Neuronal stem cell (in vitro differentiated cells): ENCODE results near the gene CC2D1A.

Experiments used
- DNase-seq: peaks from one replicate; pipeline ENCODE4 v3.0.0-alpha.2; 2013; ENCODE audit warnings: low spot score
- H2AFZ ChIP-seq: one replicate; pipeline ENCODE4 v1.6.1; 2013; ENCODE audit warnings: mild to moderate bottlenecking, low read length, inconsistent platforms
- H2AK5ac ChIP-seq: 2 replicates; pipeline ENCODE4 v1.6.1; 2013; ENCODE audit warnings: low read depth, mild to moderate bottlenecking, inconsistent platforms, low read length, moderate library complexity, mixed read lengths
- H2BK120ac ChIP-seq: 2 replicates; pipeline ENCODE4 v1.6.1; 2013; ENCODE audit warnings: low read depth, mild to moderate bottlenecking, inconsistent platforms, low read length, moderate library complexity, mixed read lengths
- H2BK12ac ChIP-seq: one replicate; pipeline ENCODE4 v1.6.1; 2013; ENCODE audit warnings: low read length, inconsistent platforms
- H2BK15ac ChIP-seq: 2 replicates; pipeline ENCODE4 v1.6.1; 2013; ENCODE audit warnings: mild to moderate bottlenecking, low read length, inconsistent platforms, mixed read lengths
- H2BK5ac ChIP-seq: one replicate; pipeline ENCODE4 v1.6.1; 2013; ENCODE audit warnings: inconsistent platforms, mild to moderate bottlenecking, low read length, moderate library complexity
- H3K14ac ChIP-seq: one replicate; pipeline ENCODE4 v1.6.1; 2013; ENCODE audit warnings: low read length, inconsistent platforms
- H3K18ac ChIP-seq: 2 replicates; pipeline ENCODE4 v1.6.1; 2013; ENCODE audit warnings: low read length, inconsistent platforms
- H3K23ac ChIP-seq: 2 replicates; pipeline ENCODE4 v1.6.1; 2013; ENCODE audit warnings: low read depth, mild to moderate bottlenecking, mixed read lengths, low read length, inconsistent platforms; ENCODE audit not compliant: poor library complexity
- H3K27ac ChIP-seq: replicated peaks from 3 replicates; pipeline ENCODE4 v1.5.1; 2013; ENCODE audit warnings: low read length, inconsistent platforms
- H3K27me3 ChIP-seq, 3 experiments: 2 replicates each; pipeline ENCODE4 v1.6.1; 2013; ENCODE audit warnings: low read length in 3 of 3, mild to moderate bottlenecking in 2 of 3, inconsistent platforms in 1 of 3, low read depth in 1 of 3, mixed read lengths in 1 of 3, moderate library complexity in 1 of 3; ENCODE audit not compliant: control insufficient read depth in 3 of 3, insufficient read depth in 3 of 3
- H3K36me3 ChIP-seq, 2 donors: replicated peaks in 1 of 2; 2 replicates each; pipeline ENCODE4 v1.6.1; 2013; ENCODE audit warnings: low read length in 2 of 2; ENCODE audit not compliant: control insufficient read depth in 2 of 2, insufficient read depth in 2 of 2
- H3K4ac ChIP-seq: 2 replicates; pipeline ENCODE4 v1.6.1; 2013; ENCODE audit warnings: inconsistent platforms, mild to moderate bottlenecking, low read length, moderate library complexity
- H3K4me1 ChIP-seq, 2 donors: 1 replicate in 1 of 2; 2 replicates in 1 of 2; pipeline ENCODE4 v1.6.1; 2013; ENCODE audit warnings: low read length in 2 of 2, low read depth in 1 of 2; ENCODE audit not compliant: control insufficient read depth in 2 of 2, insufficient read depth in 1 of 2
- H3K4me2 ChIP-seq: one replicate; pipeline ENCODE4 v1.6.1; 2013; ENCODE audit warnings: mild to moderate bottlenecking, low read length, inconsistent platforms; ENCODE audit not compliant: insufficient read depth, poor library complexity, severe bottlenecking
- H3K4me3 ChIP-seq, 2 donors: 2 replicates each; pipeline ENCODE4 v1.5.1; 2013; ENCODE audit warnings: low read length in 2 of 2, mild to moderate bottlenecking in 2 of 2, inconsistent platforms in 1 of 2, moderate library complexity in 1 of 2
- H3K79me1 ChIP-seq: one replicate; pipeline ENCODE4 v1.6.1; 2013; ENCODE audit warnings: low read depth, mild to moderate bottlenecking, inconsistent platforms, low read length, moderate library complexity
- H3K9ac ChIP-seq: one replicate; pipeline ENCODE4 v1.6.1; 2013; ENCODE audit warnings: mild to moderate bottlenecking, low read depth, low read length, inconsistent platforms; ENCODE audit not compliant: poor library complexity
- H3K9me3 ChIP-seq, 2 donors: replicated peaks in 1 of 2; 2 replicates each; pipeline versions ENCODE3 to v1.6.1; 2013; ENCODE audit warnings: low read length in 2 of 2, mild to moderate bottlenecking in 2 of 2, inconsistent platforms in 1 of 2, low read depth in 1 of 2, mixed read lengths in 1 of 2, moderate library complexity in 1 of 2; ENCODE audit not compliant: control insufficient read depth in 2 of 2, insufficient read depth in 1 of 2
- H4K8ac ChIP-seq: one replicate; pipeline ENCODE4 v1.6.1; 2013; ENCODE audit warnings: low read depth, mild to moderate bottlenecking, inconsistent platforms, low read length, moderate library complexity
- H4K91ac ChIP-seq: one replicate; pipeline ENCODE4 v1.6.1; 2013; ENCODE audit warnings: low read length, low read depth, mild to moderate bottlenecking, inconsistent platforms; ENCODE audit not compliant: poor library complexity
- whole genome bisulfite sequencing, 2 donors: extraction: QIAGEN DNeasy Blood & Tissue Kit; methylation state at CpG; one replicate each; pipeline ENCODE4 v1.1.7; 2013; ENCODE audit warnings: missing lambda C conversion rate in 2 of 2, mixed read lengths in 1 of 2; ENCODE audit not compliant: insufficient read length in 2 of 2, insufficient replicate concordance in 1 of 2; ENCODE audit errors: extremely low coverage in 2 of 2; 5-methylcytosine and 5-hydroxymethylcytosine counted together

Gene CC2D1A

DNA sequence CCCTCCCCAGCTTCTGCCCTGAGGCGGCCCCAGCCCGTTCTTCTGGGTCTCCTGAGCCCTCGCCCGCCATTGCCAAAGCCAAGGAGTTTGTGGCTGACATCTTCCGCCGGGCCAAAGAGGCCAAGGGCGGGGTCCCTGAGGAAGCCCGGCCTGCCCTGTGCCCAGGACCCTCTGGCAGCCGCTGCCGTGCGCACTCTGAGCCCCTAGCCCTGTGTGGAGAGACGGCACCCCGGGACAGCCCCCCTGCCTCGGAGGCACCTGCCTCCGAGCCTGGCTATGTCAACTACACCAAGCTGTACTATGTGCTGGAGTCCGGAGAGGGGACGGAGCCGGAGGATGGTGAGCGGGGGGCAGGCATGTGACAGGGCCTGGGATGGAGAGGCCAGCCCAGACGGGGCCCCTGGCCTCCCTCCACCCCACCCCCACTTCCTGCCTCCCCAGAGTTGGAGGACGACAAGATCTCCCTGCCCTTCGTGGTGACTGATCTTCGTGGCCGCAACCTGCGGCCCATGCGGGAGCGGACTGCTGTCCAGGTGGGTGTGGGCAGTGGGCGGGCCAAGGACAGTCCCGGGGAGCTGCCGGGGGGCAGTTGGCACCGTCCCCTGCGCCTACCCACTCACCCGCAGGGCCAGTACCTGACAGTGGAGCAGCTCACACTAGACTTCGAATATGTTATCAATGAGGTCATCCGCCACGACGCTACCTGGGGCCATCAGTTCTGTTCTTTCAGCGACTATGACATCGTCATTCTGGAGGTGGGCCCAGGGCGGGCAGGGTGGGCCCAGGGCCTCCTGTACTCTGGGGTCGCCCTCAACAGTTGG lies 53.4 kb downstream of the CC2D1A start:
- Histone ChIP-seq H2BK5ac (no peak overlapping the region), H3K4me1 (peaks cover 0 to 9% of the 10 kb centered on the region in 2 donors), H3K4me3 (no peak overlapping the region), H2AFZ (no peak overlapping the region), H2BK12ac (no peak overlapping the region), H3K27me3 (peaks cover 0 to 4% (median 0%) of the 10 kb centered on the region in 3 experiments), H2AK5ac (no peak overlapping the region), H4K8ac (no peak overlapping the region), H3K27ac (no peak overlapping the region), H3K4me2 (no peak overlapping the region), H3K4ac (no peak overlapping the region), H3K9me3 (no peaks in the 10 kb centered on the region), H4K91ac (no peak overlapping the region), H3K14ac (no peak overlapping the region), H3K36me3 (peaks cover 53 to 72% of the 10 kb centered on the region in 2 donors), H2BK15ac (no peak overlapping the region), H3K18ac (no peak overlapping the region), H2BK120ac (no peak overlapping the region), H3K79me1 (peaks cover 18% of the 10 kb centered on the region), H3K9ac (no peak overlapping the region), H3K23ac (no peak overlapping the region)
- no peak for DNase-seq
- WGBS, 2 donors = no CpG with 5 or more reads among the region's 41 CpGs

DNA sequence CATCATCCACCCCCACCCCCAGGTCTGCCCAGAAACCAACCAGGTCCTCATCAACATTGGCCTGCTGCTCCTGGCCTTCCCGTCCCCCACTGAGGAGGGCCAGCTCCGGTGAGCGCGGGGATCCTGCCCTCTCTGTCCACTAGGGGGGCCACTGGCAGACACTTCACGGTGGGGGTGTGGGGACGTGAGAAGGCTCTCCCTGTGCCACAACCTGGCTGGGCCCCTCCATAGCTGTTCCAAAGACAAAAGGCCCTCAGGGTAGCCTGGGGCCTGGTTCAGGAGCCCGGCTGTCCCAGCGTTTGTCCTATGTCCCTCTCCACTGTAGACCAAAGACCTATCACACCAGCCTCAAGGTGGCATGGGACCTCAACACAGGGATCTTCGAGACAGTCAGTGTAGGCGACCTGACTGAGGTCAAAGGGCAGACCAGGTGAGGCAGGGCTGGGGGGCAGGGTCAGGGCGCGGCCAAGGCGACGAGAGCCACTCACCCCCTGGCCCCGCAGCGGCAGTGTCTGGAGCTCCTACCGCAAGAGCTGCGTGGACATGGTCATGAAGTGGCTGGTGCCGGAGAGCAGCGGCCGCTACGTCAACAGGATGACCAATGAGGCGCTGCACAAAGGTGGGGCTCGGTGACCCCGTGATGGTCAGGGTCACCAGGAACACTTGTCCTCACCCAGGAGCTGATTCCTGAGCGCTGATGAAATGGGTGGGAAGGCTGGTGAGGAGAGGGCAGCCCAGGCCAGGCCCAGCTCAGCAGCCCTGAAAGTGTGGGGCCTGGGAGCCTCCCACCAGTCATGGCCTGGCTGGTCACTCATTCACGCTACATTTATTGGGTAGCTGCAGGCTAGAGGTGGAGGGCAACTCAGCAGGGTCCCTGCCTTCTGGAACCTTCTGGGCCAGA lies 54.2 kb downstream of the CC2D1A start:
- WGBS, 2 donors = no CpG with 5 or more reads among the region's 27 CpGs
- no peak for DNase-seq
- H3K4me2 ChIP-seq = no peak overlapping the region

DNA sequence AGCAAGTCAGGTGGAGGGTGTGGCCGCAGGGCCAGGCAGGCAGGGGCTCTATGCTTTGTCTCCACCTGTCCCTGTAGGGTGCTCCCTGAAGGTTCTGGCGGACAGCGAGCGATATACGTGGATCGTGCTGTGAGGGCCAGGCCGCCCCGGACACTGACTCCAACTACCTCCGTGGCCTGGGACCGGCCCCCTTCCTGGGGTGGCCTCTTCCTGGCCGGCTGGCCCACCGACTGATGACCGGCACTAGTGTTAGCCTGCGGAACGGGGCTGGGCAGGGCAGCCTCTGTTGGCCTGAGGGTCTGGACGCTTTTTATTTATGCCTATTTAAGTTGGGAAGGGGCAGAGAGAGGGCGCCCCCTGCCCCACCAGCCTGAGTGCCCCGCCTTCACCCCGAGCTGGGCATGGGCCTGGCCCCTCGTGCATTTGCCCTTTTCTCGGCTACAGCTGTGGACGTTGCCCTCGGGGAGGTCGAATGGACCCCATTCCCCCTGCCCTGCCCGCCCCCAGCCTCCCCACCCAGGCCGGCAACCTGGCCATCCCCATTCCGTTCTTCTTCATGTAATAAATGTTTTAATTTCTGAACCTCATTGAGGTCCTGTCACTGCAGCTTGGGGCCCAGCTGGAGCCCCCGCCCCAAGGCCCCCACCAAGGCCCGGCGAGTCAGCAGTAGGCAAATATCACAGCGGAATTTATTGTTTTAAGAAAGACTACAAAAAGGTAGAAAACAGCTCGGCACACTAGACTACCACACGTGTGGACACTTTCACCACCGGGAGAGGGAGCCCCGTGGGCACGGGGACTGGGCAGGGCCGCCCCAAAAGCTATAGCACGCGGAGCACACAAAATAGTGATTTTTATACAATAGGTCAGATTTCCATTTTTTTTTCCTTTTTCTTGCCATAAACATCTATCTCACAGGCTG lies 55.1 kb downstream of the CC2D1A start:
- peak overlapping the region; percentile 92 for H4K8ac ChIP-seq
- peaks cover 45 to 66% of the 10 kb centered on the region in 2 donors for H3K36me3 ChIP-seq
- no CpG with 5 or more reads among the region's 39 CpGs for WGBS, 2 donors
- H3K4me2 ChIP-seq = no peak overlapping the region
- no peak overlapping the region for H2BK120ac ChIP-seq
- H3K9ac ChIP-seq = peak overlapping the region; percentile 27
- peak overlapping the region; percentile 6 for H3K23ac ChIP-seq
- H2BK12ac ChIP-seq = no peak overlapping the region
- H3K27ac ChIP-seq = no peak overlapping the region
- peaks cover 11% of the 10 kb centered on the region for H3K79me1 ChIP-seq
- no peak overlapping the region for H2BK15ac ChIP-seq
- H2BK5ac ChIP-seq = no peak overlapping the region
- H3K4ac ChIP-seq = no peak overlapping the region
- peaks cover 0 to 9% of the 10 kb centered on the region in 2 donors for H3K4me1 ChIP-seq
- no peak overlapping the region for H3K14ac ChIP-seq
- H3K9me3 ChIP-seq = no peaks in the 10 kb centered on the region
- no peak overlapping the region for H3K4me3 ChIP-seq
- no peak overlapping the region for H3K18ac ChIP-seq
- no peak for DNase-seq
- H2AK5ac ChIP-seq = no peak overlapping the region
- no peak overlapping the region for H2AFZ ChIP-seq
- H3K27me3 ChIP-seq = peaks cover 0 to 4% (median 0%) of the 10 kb centered on the region in 3 experiments
- no peak overlapping the region for H4K91ac ChIP-seq

More for the DNA sequence above, 54.2 kb downstream of the CC2D1A start:
- Histone ChIP-seq H3K9me3 (no peaks in the 10 kb centered on the region), H3K14ac (no peak overlapping the region), H3K4me3 (no peak overlapping the region), H4K91ac (no peak overlapping the region), H3K27ac (no peak overlapping the region), H2BK5ac (no peak overlapping the region), H3K36me3 (peaks cover 51 to 67% of the 10 kb centered on the region in 2 donors), H2BK12ac (peak overlapping the region; percentile 2), H4K8ac (peak overlapping the region; percentile 92), H2BK120ac (peak overlapping the region; percentile 26), H3K18ac (no peak overlapping the region), H3K27me3 (peaks cover 0 to 4% (median 0%) of the 10 kb centered on the region in 3 experiments), H3K4me1 (peaks cover 0 to 9% of the 10 kb centered on the region in 2 donors), H2AFZ (no peak overlapping the region), H3K9ac (peak overlapping the region; percentile 27), H3K4ac (no peak overlapping the region), H2BK15ac (no peak overlapping the region), H3K23ac (peak overlapping the region; percentile 6), H2AK5ac (no peak overlapping the region), H3K79me1 (peaks cover 17% of the 10 kb centered on the region)
